C4-2B (cell line): ENCODE data around the gene TMEM178A.

Experiments used
- ZFX ChIP-seq: fragments of 450-650 bp; IDR thresholded peaks from 2 replicates; pipeline ENCODE4 v1.6.1; 2017
- TF ChIP-seq, protein P1 (sequence below): fragments of 450-650 bp; conservative IDR thresholded peaks from 2 replicates; pipeline ENCODE4 v1.5.1; 2017; ENCODE audit warnings: mild to moderate bottlenecking

- TF ChIP-seq, protein P1, sequence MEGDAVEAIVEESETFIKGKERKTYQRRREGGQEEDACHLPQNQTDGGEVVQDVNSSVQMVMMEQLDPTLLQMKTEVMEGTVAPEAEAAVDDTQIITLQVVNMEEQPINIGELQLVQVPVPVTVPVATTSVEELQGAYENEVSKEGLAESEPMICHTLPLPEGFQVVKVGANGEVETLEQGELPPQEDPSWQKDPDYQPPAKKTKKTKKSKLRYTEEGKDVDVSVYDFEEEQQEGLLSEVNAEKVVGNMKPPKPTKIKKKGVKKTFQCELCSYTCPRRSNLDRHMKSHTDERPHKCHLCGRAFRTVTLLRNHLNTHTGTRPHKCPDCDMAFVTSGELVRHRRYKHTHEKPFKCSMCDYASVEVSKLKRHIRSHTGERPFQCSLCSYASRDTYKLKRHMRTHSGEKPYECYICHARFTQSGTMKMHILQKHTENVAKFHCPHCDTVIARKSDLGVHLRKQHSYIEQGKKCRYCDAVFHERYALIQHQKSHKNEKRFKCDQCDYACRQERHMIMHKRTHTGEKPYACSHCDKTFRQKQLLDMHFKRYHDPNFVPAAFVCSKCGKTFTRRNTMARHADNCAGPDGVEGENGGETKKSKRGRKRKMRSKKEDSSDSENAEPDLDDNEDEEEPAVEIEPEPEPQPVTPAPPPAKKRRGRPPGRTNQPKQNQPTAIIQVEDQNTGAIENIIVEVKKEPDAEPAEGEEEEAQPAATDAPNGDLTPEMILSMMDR = no peak
- TF ChIP-seq ZFX = no peak
Observed at GRCh38 chr2:39620067-39620466, 45.6 kb upstream of the TMEM178A start.
